ENCODE data around the gene COX6B2. TPM values are rescaled to one million over a fixed set of nuclear protein-coding genes. Genes with fewer than 3 reads are reported as not detected.
"Not testable (repeated sequence)": the region's sequence is repeated elsewhere in the genome, so short reads cannot be mapped to it uniquely, and the experiment has no call there.

COX6B2 gene
- total RNA-seq, 1 experiment from 2014 or later = 0.10 TPM

DNA sequence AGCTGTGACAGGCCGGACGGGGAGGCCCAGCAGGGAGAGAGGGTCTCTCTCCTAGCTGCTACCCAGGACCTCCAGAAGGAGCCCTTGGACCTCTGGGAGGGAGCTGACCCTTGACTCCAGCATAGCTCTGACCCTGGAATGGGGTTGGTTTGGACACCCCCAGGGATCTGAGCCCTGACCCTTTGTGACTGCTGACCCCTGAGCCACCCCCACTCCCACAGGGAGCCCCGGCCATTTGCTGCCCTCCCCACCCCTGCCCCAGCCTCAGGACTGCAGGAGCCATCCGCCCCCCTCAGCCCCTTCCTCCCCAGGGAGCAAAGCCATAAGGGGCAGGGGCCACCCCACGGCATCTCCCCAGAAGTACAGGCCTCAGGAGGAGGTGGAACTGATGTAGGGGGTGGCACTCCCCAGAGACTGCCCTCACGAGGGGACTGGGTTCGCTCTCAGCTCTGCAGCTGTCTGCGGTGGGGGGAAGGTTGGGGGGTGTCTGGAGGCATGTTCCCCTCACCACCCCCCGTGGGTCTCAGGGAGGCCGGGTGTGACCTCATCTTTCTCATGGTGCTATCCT lies 7.0 kb downstream of the COX6B2 start:
- in situ Hi-C loops (cut with HindIII; ENCODE audit: low pct_unique_long_range_greater_than_20kb, low sequenced_read_pairs) = loop anchor here (10.0 kb wide), 1 partner anchor 53 kb away; no protein-coding TSS in a partner anchor
- DNase-seq (ENCODE audit: low read depth) = no peak

GRCh38 chr19:55346725-55347441 lies 7.6 kb downstream of the COX6B2 start:
- in situ Hi-C loops (cut with HindIII; ENCODE audit: low pct_unique_long_range_greater_than_20kb, low sequenced_read_pairs) = loop anchor here (10.0 kb wide), 1 partner anchor 52 kb away; no protein-coding TSS in a partner anchor

GRCh38 chr19:55345818-55346724 lies 8.4 kb downstream of the COX6B2 start:
- peak; percentile 71 for DNase-seq (ENCODE audit: low read depth)
- in situ Hi-C loops (cut with HindIII; ENCODE audit: low pct_unique_long_range_greater_than_20kb, low sequenced_read_pairs) = loop anchor here (10.0 kb wide), 1 partner anchor 51 kb away; no protein-coding TSS in a partner anchor

More at GRCh38 chr19:55346725-55347441, 7.6 kb downstream of the COX6B2 start:
- DNase-seq (ENCODE audit: low read depth) = no peak

DNA sequence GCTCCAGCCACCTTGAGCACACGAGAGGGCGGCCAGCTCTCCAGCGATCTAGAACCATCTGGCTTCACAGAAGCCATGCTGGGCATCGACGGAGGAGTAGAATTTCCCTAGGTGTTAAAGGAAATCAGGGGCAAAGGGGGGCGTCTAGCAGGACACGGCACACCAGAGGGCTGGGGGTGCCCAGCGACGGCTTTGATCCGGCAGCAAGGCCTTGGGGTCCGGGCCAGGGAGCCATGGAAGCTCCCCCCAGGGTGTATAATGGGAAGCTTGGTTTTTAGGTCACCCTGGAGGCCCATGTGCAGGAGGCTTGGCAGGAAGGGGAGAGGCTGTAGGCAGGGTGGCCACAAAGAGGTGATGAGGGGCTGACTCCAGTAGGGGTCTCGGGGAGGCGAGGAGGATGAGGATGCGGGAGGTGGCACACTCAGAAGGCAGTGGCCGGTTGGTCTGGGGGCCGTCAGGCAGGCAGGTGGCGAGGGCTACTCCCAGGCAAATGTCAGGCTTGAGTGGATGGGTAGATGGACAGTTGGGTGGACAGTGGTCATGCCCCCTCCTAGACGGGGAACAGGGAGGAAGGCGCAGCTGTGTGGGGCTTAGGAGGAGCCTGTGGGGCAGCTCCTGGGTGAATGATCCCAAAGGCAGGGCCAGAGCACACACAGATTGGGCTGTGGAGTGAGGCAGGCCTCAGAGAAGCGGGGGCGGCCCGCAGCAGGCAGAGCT lies 9.3 kb downstream of the COX6B2 start:
- in situ Hi-C loops (cut with HindIII; ENCODE audit: low pct_unique_long_range_greater_than_20kb, low sequenced_read_pairs) = loop anchor here (10.0 kb wide), 1 partner anchor 50 kb away; no protein-coding TSS in a partner anchor
- no peak for DNase-seq (ENCODE audit: low read depth)

DNA sequence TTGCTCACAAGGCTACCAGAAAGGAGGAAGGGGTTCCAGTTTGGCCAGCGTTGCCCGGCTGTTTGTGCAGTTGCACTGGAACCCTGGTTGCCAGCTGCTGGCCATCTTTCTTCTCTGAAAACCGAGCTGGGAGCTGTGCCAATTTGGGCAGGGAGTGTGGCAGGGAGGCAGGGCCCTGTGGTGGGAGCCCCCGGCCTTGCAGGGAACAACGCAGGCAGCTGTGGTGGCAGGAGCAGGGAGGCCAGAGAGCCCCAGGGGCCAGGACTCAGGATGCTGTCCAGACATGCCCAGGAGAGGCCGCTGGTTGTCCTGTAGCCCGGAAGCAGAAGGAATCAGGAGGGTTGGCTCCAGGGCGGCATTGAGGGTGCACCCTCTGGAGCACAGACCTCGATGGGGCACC lies 10.1 kb downstream of the COX6B2 start:
- in situ Hi-C loops (cut with HindIII; ENCODE audit: low pct_unique_long_range_greater_than_20kb, low sequenced_read_pairs) = loop anchor here (10.0 kb wide), 1 partner anchor 50 kb away; no protein-coding TSS in a partner anchor
- no peak for DNase-seq (ENCODE audit: low read depth)

DNA sequence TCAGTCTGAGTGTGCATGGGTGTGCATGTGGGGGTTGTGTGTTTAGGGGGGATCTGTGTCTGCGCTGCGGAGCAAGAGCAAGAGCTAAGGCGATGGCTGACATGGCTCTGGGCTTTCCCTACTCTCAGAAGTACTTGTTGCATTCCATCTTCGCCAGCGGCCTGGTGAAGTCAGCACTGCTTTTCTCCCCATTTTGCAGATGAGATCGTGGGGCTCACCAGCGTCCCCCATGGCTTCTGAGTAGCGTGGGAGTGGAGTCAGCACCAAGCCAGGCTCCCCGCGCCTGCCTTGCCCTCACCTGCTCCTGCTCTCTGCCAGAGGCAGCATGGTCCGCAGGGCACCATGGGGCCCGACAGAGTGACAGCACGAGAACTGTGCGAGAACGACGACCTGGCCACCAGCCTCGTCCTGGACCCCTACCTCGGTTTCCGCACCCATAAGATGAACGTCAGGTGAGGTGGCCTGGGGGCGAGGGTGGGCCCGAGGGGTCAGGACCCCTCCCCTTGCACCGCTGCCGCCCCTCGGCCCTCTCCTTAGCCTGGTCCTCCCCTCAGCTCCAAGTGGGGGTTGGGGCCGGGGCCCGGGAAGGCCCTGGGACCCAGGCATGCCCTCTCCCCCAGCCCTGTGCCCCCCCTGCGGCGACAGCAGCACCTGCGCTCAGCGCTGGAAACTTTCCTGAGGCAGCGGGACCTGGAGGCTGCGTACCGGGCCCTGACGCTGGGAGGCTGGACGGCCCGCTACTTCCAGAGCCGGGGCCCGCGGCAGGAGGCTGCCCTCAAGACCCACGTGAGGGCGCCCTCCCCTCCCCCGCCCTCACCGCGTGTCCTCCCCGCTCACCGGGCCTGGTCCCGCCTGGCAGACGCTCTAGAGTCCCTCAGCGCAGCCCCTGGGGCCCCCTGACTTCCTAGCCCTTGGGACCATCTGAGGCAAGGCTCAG lies 12.7 kb downstream of the COX6B2 start:
- in situ Hi-C loops (cut with HindIII; ENCODE audit: low pct_unique_long_range_greater_than_20kb, low sequenced_read_pairs) = loop anchor here (10.0 kb wide), 1 partner anchor 47 kb away; no protein-coding TSS in a partner anchor
- no peak for DNase-seq (ENCODE audit: low read depth)

DNA sequence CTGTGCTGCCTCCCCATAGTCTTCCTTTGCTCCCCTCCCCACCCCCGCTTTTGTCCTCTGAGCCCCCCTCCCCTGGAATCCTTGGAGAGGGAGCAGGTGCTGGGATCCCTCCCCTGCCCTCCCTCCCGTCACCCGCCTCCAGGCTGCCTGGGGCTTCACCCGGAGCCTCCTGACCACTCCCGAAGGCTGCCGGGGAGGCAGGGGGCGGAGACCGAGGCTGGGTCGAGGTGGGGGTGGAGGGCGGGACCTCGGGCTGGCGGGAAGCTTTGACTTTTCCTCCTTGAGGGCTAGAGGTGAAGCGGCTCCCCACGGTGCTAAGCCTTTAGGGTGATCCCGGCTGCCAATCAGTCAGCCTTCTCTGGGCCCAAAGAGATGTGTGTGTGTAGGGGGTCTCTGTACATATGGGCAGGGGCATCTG lies 13.3 kb downstream of the COX6B2 start:
- DNase-seq (ENCODE audit: low read depth) = peak; percentile 26
- in situ Hi-C loops (cut with HindIII; ENCODE audit: low pct_unique_long_range_greater_than_20kb, low sequenced_read_pairs) = loop anchor here (10.0 kb wide), 1 partner anchor 46 kb away; no protein-coding TSS in a partner anchor

DNA sequence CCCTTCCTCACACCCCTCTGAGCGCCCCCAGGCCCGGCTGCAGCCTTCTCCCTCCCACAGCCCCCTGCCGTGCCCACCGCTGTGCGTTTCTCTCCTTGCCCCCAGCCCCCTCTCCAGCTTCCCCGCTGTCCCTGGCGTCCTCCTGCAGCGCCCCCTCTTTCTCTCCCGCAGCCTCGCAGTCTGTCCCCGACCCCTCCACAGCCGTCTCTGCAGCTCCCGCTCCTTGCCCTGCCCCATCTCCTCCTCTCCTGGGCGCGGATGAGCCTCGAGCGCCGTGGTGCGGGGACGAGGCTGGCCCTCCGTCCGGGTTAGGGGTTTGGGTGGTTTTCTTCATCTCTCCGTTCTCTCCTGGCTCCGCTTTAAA lies 13.8 kb downstream of the COX6B2 start:
- in situ Hi-C loops (cut with HindIII; ENCODE audit: low pct_unique_long_range_greater_than_20kb, low sequenced_read_pairs) = loop anchor here (10.0 kb wide), 1 partner anchor 46 kb away; no protein-coding TSS in a partner anchor
- DNase-seq (ENCODE audit: low read depth) = no peak

DNA sequence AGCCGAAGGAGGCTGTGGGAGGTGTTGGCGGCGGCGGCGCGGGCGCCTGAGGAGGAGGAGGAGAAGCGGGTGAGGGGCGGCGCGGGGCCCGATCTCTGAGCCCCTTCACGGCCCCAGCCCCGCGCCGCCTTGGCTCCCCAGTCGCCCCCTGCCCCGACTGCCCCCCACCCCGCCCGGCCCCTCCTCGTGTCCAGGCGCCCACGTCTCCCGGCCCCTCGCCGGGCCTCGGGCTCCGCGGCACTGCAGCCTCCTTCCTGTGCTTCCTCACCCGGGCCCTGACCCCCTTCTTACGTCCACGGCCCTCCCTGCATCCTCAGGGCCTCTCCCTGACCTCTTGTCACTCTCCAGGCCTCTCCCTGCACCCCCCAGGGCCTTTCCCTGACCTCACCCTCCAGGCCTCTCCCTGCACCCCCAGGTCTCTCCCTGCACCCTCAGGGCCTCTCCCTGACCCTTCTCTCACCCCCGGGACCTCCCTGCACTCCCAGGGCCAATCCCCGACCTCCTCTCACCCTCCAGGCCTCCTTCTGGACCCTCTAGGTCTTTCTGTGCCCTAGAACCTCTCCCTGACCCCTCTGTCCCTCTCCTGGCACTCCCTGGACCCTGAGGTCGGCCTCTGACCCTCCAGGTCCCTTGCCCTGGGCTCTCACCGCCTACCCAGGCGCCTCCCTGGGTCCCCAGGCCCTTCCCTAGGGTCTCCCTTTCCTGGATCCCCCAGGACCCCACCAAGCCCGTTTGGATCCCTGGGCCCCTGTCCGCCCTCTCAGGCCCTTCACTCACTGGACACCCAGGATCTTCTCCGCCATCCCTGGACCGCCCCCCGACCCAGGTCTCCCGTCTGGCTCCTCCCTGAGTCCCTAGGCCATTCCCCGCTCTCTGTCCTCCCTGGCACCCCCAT lies 14.4 kb downstream of the COX6B2 start:
- in situ Hi-C loops (cut with HindIII; ENCODE audit: low pct_unique_long_range_greater_than_20kb, low sequenced_read_pairs) = loop anchor here (10.0 kb wide), 1 partner anchor 45 kb away; no protein-coding TSS in a partner anchor
- DNase-seq (ENCODE audit: low read depth) = no peak

- peak; percentile 100 for DNase-seq (ENCODE audit: low read depth)
- in situ Hi-C loops (cut with HindIII; ENCODE audit: low pct_unique_long_range_greater_than_20kb, low sequenced_read_pairs) = no loop called here
These were observed 15.2 kb downstream of the COX6B2 start, which contains the start of gene KMT5C for GRCh38 chr19:55339105-55339888. Gene KMT5C, plus strand, starts transcription at chr19:55339876. Its CDS starts 2,061 bp downstream, at chr19:55341937.

- no peak for DNase-seq (ENCODE audit: low read depth)
- in situ Hi-C loops (cut with HindIII; ENCODE audit: low pct_unique_long_range_greater_than_20kb, low sequenced_read_pairs) = no loop called here
These were observed 18.4 kb downstream of the COX6B2 start for GRCh38 chr19:55336101-55336500.

DNA sequence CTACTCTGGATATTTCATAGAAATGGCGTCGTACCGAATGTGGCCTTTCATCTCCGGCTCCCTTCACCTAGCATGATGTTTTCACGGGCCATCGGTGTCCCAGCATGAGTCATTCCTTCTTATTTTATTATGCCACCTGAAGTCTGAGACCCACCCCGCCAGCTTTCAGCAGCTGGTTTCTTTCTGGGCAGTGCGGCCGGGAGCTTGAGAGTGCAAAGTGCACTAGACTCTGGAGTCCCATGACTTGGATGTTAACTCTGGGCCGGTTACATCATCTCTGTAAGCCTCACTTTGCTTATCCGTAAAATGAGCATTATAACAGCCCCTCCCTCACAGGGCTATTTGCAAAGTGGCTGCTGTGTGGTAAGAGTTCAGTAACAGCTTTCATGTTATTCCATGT lies 20.6 kb downstream of the COX6B2 start:
- in situ Hi-C loops (cut with HindIII; ENCODE audit: low pct_unique_long_range_greater_than_20kb, low sequenced_read_pairs) = no loop called here
- peak; percentile 84 for DNase-seq (ENCODE audit: low read depth)

- peak; percentile 50 for DNase-seq (ENCODE audit: low read depth)
- in situ Hi-C loops (cut with HindIII; ENCODE audit: low pct_unique_long_range_greater_than_20kb, low sequenced_read_pairs) = not testable (repeated sequence)
These were observed 24.7 kb downstream of the COX6B2 start for GRCh38 chr19:55329791-55330190.

GRCh38 chr19:55328774-55329318 lies 25.7 kb downstream of the COX6B2 start:
- in situ Hi-C loops (cut with HindIII; ENCODE audit: low pct_unique_long_range_greater_than_20kb, low sequenced_read_pairs); DNase-seq (ENCODE audit: low read depth): not testable (repeated sequence)

DNA sequence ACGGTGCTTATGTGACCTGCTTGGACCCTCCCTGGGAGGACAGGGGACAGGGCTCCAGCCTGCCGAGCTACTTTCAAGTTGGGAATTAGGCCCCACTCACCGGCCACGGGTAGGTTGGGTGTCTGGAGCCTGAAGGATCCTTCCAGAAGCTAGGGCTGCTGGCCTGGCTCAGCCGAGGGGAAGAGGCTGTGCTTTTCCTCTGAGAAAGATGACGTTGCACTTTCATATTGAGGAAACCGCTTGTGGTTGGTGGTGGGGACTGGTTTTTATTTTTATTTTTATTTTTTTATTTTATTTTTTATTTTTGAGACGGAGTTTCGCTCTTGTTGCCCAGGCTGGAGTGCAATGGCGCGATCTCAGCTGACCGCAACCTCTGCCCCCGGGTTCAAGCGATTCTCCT lies 29.3 kb downstream of the COX6B2 start, which contains the start of gene TMEM150B:
Gene TMEM150B, minus strand, starts transcription at position 170 of the 400 bp plus-strand sequence. CDS start 4,305 bp downstream, outside the sequence.
- in situ Hi-C loops (cut with HindIII; ENCODE audit: low pct_unique_long_range_greater_than_20kb, low sequenced_read_pairs) = no loop called here
- DNase-seq (ENCODE audit: low read depth) = no peak
